Measurements from ENCODE around the gene AQP2.

GRCh38 chr12:49978125-49978524 lies 27.6 kb downstream of the AQP2 start:
- TF ChIP-seq, protein P1, sequence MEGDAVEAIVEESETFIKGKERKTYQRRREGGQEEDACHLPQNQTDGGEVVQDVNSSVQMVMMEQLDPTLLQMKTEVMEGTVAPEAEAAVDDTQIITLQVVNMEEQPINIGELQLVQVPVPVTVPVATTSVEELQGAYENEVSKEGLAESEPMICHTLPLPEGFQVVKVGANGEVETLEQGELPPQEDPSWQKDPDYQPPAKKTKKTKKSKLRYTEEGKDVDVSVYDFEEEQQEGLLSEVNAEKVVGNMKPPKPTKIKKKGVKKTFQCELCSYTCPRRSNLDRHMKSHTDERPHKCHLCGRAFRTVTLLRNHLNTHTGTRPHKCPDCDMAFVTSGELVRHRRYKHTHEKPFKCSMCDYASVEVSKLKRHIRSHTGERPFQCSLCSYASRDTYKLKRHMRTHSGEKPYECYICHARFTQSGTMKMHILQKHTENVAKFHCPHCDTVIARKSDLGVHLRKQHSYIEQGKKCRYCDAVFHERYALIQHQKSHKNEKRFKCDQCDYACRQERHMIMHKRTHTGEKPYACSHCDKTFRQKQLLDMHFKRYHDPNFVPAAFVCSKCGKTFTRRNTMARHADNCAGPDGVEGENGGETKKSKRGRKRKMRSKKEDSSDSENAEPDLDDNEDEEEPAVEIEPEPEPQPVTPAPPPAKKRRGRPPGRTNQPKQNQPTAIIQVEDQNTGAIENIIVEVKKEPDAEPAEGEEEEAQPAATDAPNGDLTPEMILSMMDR (conservative IDR thresholded peaks at IDR 0.05; ENCODE audit: low read length), result no peak
- TF ChIP-seq EZH2phosphoT487 (IDR thresholded peaks at IDR 0.05; ENCODE audit: borderline replicate concordance, low read depth, low read length), result no peak
